WTC11 (cell line): ENCODE measurements around the gene KIF22. TPM values are rescaled to one million over a fixed set of nuclear protein-coding genes. Genes with fewer than 3 reads are reported as not detected.
"Not testable (repeated sequence)": the region's sequence is repeated elsewhere in the genome, so short reads cannot be mapped to it uniquely, and the experiment has no call there.

Source experiments
- ATAC-seq: fragments of 200-7000 bp; cut with Tn5 transposase; 2 replicates; pipeline ENCODE4 v1.10.0; 2021; ENCODE audit warnings: mild to moderate bottlenecking, moderate library complexity
- CTCF ChIA-PET: fragments of 300-600 bp; sonication (Branson Sonifier 250); formaldehyde crosslinking; loops from one replicate; lab custom pipeline; 2021; ENCODE audit warnings: antibody characterized with exemption; lab: Charles Lee
- POLR2A ChIA-PET: fragments of 350-600 bp; sonication (Branson Sonifier 250); formaldehyde crosslinking; loops from one replicate; lab custom pipeline; 2021; ENCODE audit warnings: antibody characterized with exemption; lab: Charles Lee
- DNase-seq: peaks from one replicate; pipeline ENCODE4 v3.0.0; 2021; ENCODE audit warnings: low spot score
- H3K27ac Mint-ChIP-seq: 2 replicates; pipeline ENCODE4 v1.8.0; 2021; ENCODE audit warnings: mixed read lengths
- H3K27me3 Mint-ChIP-seq: 2 replicates; pipeline ENCODE4 v1.8.0; 2021; ENCODE audit warnings: low read depth, mild to moderate bottlenecking, moderate library complexity, mixed read lengths
- H3K36me3 Mint-ChIP-seq: 2 replicates; pipeline ENCODE4 v1.8.0; 2021; ENCODE audit warnings: mixed read lengths
- H3K4me1 Mint-ChIP-seq: 2 replicates; pipeline ENCODE4 v1.8.0; 2022; ENCODE audit warnings: mixed read lengths
- H3K4me3 Mint-ChIP-seq: 2 replicates; pipeline ENCODE4 v1.8.0; 2021; ENCODE audit warnings: mild to moderate bottlenecking, moderate library complexity, mixed read lengths
- H3K9me3 Mint-ChIP-seq: 2 replicates; pipeline ENCODE4 v1.8.0; 2021; ENCODE audit warnings: mixed read lengths
- ATF2 ChIP-seq: sonication (generic); formaldehyde crosslinking; IDR thresholded peaks from 2 replicates; pipeline ENCODE4 v1.8.1; 2022; ENCODE audit warnings: low read depth, missing genetic modification reagents, borderline replicate concordance
- ATF3 ChIP-seq: sonication (generic); formaldehyde crosslinking; conservative IDR thresholded peaks from 2 replicates; pipeline ENCODE4 v1.8.1; 2022; ENCODE audit warnings: mild to moderate bottlenecking, missing genetic modification reagents
- CBFB ChIP-seq: sonication (generic); formaldehyde crosslinking; IDR thresholded peaks from 2 replicates; pipeline ENCODE4 v1.8.1; 2022; ENCODE audit warnings: mild to moderate bottlenecking, low read depth, missing genetic modification reagents
- ERG ChIP-seq: fragments of 250-450 bp; sonication (Bioruptor Pico); IDR thresholded peaks from 2 replicates; pipeline ENCODE4 v1.8.0; 2021; ENCODE audit warnings: mild to moderate bottlenecking
- GRHL2 ChIP-seq: fragments of 250-450 bp; sonication (Bioruptor Pico); IDR thresholded peaks from 2 replicates; pipeline ENCODE4 v1.8.0; 2022; ENCODE audit warnings: mild to moderate bottlenecking, moderate library complexity; ENCODE audit not compliant: insufficient replicate concordance, severe bottlenecking
- NR1H2 ChIP-seq: sonication (generic); formaldehyde crosslinking; IDR thresholded peaks from 2 replicates; pipeline ENCODE4 v1.9.0; 2021; ENCODE audit warnings: mild to moderate bottlenecking, moderate library complexity, missing genetic modification reagents
- NR3C1 ChIP-seq: sonication (generic); formaldehyde crosslinking; conservative IDR thresholded peaks from 2 replicates; pipeline ENCODE4 v1.8.1; 2023; ENCODE audit warnings: low read depth, mild to moderate bottlenecking, missing genetic modification reagents
- PRRX2 ChIP-seq: fragments of 250-450 bp; sonication (Bioruptor Pico); IDR thresholded peaks from 2 replicates; pipeline ENCODE4 v1.8.0; 2021; ENCODE audit warnings: mild to moderate bottlenecking
- RELA ChIP-seq: sonication (generic); formaldehyde crosslinking; IDR thresholded peaks from 2 replicates; pipeline ENCODE4 v1.8.1; 2022; ENCODE audit warnings: missing genetic modification reagents, mild to moderate bottlenecking, borderline replicate concordance
- SMAD4 ChIP-seq: sonication (generic); formaldehyde crosslinking; IDR thresholded peaks from 2 replicates; pipeline ENCODE4 v1.8.0; 2022; ENCODE audit warnings: mild to moderate bottlenecking, missing genetic modification reagents
- SOX15 ChIP-seq: fragments of 250-450 bp; sonication (Bioruptor Pico); IDR thresholded peaks from 2 replicates; pipeline ENCODE4 v1.9.0; 2021; ENCODE audit warnings: mild to moderate bottlenecking
- SP1 ChIP-seq: sonication (generic); formaldehyde crosslinking; conservative IDR thresholded peaks from 2 replicates; pipeline ENCODE4 v1.8.1; 2022; ENCODE audit warnings: missing genetic modification reagents
- TEAD1 ChIP-seq: sonication (generic); formaldehyde crosslinking; IDR thresholded peaks from 2 replicates; pipeline ENCODE4 v1.8.0; 2022; ENCODE audit warnings: mild to moderate bottlenecking, missing genetic modification reagents
- USF1 ChIP-seq: sonication (generic); formaldehyde crosslinking; IDR thresholded peaks from 2 replicates; pipeline ENCODE4 v1.8.0; 2022; ENCODE audit warnings: mild to moderate bottlenecking, missing genetic modification reagents
- ZNF121 ChIP-seq: sonication (generic); formaldehyde crosslinking; IDR thresholded peaks from 2 replicates; pipeline ENCODE4 v1.8.0; 2023; ENCODE audit warnings: missing genetic modification reagents
- ZNF232 ChIP-seq: sonication (generic); formaldehyde crosslinking; IDR thresholded peaks from 2 replicates; pipeline ENCODE4 v1.8.0; 2022; ENCODE audit warnings: mild to moderate bottlenecking, missing genetic modification reagents
- ZNF263 ChIP-seq: sonication (generic); formaldehyde crosslinking; IDR thresholded peaks from 2 replicates; pipeline ENCODE4 v1.8.1; 2022; ENCODE audit warnings: low read depth, mild to moderate bottlenecking, moderate library complexity, missing genetic modification reagents
- total RNA-seq: library from RNA; stranded (reverse); gene quantifications from 3 replicates; pipeline ENCODE4 v1.2.3, GENCODE V29; 2021

Gene KIF22
- total RNA-seq, 1 experiment from 2014 or later: 182 TPM

- Mint-ChIP-seq H3K9me3 (no peaks in the 10 kb centered on the region), H3K36me3 (no peaks in the 10 kb centered on the region), H3K27me3 (peaks cover 30% of the 10 kb centered on the region), H3K4me1 (peaks cover 8% of the 10 kb centered on the region), H3K27ac (no peak overlapping the region), H3K4me3 (no peak overlapping the region)
- ATAC-seq (no peak), DNase-seq (no peak)
- ChIA-PET CTCF (no interaction called here), POLR2A (interaction anchor here (1.1 kb wide), 1 partner anchor 14 kb away, joined by 4 read pairs; no protein-coding TSS in a partner anchor)
- no peak for TF ChIP-seq ZNF232 (CRISPR knock-in tag)
- no peak for TF ChIP-seq RELA (CRISPR knock-in tag)
- TF ChIP-seq NR1H2 (CRISPR knock-in tag): no peak
- no peak for TF ChIP-seq SP1 (CRISPR knock-in tag)
- no peak for TF ChIP-seq PRRX2 (CRISPR knock-in tag)
Observed at GRCh38 chr16:29775742-29776408, 14.7 kb upstream of the KIF22 start.

GRCh38 chr16:29777576-29778350 lies 12.8 kb upstream of the KIF22 start, which contains the start of gene ZG16:
Gene ZG16, plus strand, starts transcription at chr16:29778256. Its CDS starts 1,011 bp downstream, at chr16:29779267.
- Mint-ChIP-seq H3K36me3 (no peaks in the 10 kb centered on the region), H3K4me3 (no peak within 1 kb of the TSS)
- TF ChIP-seq ZNF121 (CRISPR knock-in tag) (0 out of 2 replicates have a peak, but pooled peaks have one; percentile 55), CBFB (no peak)
- TF ChIP-seq, all 79 proteins: peak for 1
- ChIA-PET CTCF (interaction anchor here (1.0 to 1.9 kb wide), 4 partner anchors 8 to 122 kb away, joined by 3 to 5 read pairs (median 4); partner anchors contain the start of genes KIF22 and SEZ6L2), POLR2A (interaction anchor here (0.6 kb wide), 1 partner anchor 1296 kb away, joined by 4 read pairs; the partner anchor contains the start of genes ZNF646 and ZNF668)
- no peaks in the 10 kb centered on the region for H3K9me3 Mint-ChIP-seq
- ATAC-seq: no peak
- H3K27ac Mint-ChIP-seq: no peak within 1 kb of the TSS
- peaks cover 3% of the 10 kb centered on the region for H3K4me1 Mint-ChIP-seq
- peaks cover 44% of the 10 kb centered on the region for H3K27me3 Mint-ChIP-seq
- DNase-seq: no peak

GRCh38 chr16:29779474-29779873 lies 11.1 kb upstream of the KIF22 start:
- Mint-ChIP-seq H3K4me3 (no peak overlapping the region), H3K36me3 (no peaks in the 10 kb centered on the region), H3K4me1 (peaks cover 15% of the 10 kb centered on the region), H3K27ac (no peak overlapping the region), H3K9me3 (0 out of 2 replicates have a peak, but pooled peaks cover 3% of the 10 kb centered on the region), H3K27me3 (peaks cover 52% of the 10 kb centered on the region)
- ChIA-PET CTCF (no interaction called here), POLR2A (interaction anchor here (0.6 kb wide), 1 partner anchor 283 kb away, joined by 5 read pairs; no protein-coding TSS in a partner anchor)
- TF ChIP-seq TEAD1: no peak
- TF ChIP-seq SP1 (CRISPR knock-in tag): no peak
- TF ChIP-seq USF1 (CRISPR knock-in tag): no peak
- TF ChIP-seq ATF2 (CRISPR knock-in tag): no peak
- TF ChIP-seq ZNF263: no peak
- TF ChIP-seq ATF3 (CRISPR knock-in tag): no peak
- no peak for TF ChIP-seq NR3C1 (CRISPR knock-in tag)
- no peak for TF ChIP-seq GRHL2 (CRISPR knock-in tag)
- no peak for TF ChIP-seq SOX15 (CRISPR knock-in tag)
- TF ChIP-seq SMAD4 (CRISPR knock-in tag): no peak
- TF ChIP-seq ERG (CRISPR knock-in tag): no peak
- peak; percentile 58 for ATAC-seq
- DNase-seq: peak; percentile 26

GRCh38 chr16:29783094-29783953 lies 7.2 kb upstream of the KIF22 start:
- Mint-ChIP-seq H3K27me3 (peaks cover 70% of the 10 kb centered on the region), H3K4me1 (peaks cover 25% of the 10 kb centered on the region)
- ATAC-seq, H3K36me3 Mint-ChIP-seq, POLR2A ChIA-PET, H3K27ac Mint-ChIP-seq, DNase-seq, H3K9me3 Mint-ChIP-seq, H3K4me3 Mint-ChIP-seq: not testable (repeated sequence)
- CTCF ChIA-PET: interaction anchor here (1.8 to 2.6 kb wide), 2 partner anchors 16 to 35 kb away, joined by 9 to 11 read pairs; no protein-coding TSS in a partner anchor
